ENCODE results near the gene TBC1D4.
"Not testable (repeated sequence)": the region's sequence is repeated elsewhere in the genome, so short reads cannot be mapped to it uniquely, and the experiment has no call there.

Gene TBC1D4

GRCh38 chr13:75285310-75285709 lies 196.7 kb downstream of the TBC1D4 start:
- no peak for DNase-seq (ENCODE audit: low read depth in 2 of 2)

- no peak for DNase-seq (ENCODE audit: low read depth in 2 of 2)
Measured at GRCh38 chr13:75279834-75280369, 202.1 kb downstream of the TBC1D4 start.

GRCh38 chr13:75273695-75274094 lies 208.3 kb downstream of the TBC1D4 start:
- not testable (repeated sequence) for DNase-seq (ENCODE audit: low read depth in 2 of 2)

GRCh38 chr13:75271846-75272245 lies 210.1 kb downstream of the TBC1D4 start:
- no peak for DNase-seq (ENCODE audit: low read depth in 2 of 2)

GRCh38 chr13:75268481-75268880 lies 213.5 kb downstream of the TBC1D4 start:
- DNase-seq (ENCODE audit: low read depth in 2 of 2): not testable (repeated sequence)

GRCh38 chr13:75264611-75265010 lies 217.4 kb downstream of the TBC1D4 start:
- DNase-seq (ENCODE audit: low read depth in 2 of 2): no peak

- no peak for DNase-seq (ENCODE audit: low read depth in 2 of 2)
Measured at GRCh38 chr13:75263741-75264407, 218.1 kb downstream of the TBC1D4 start.

- DNase-seq (ENCODE audit: low read depth in 2 of 2): no peak
Measured at GRCh38 chr13:75258159-75258782, 223.7 kb downstream of the TBC1D4 start.

- no peak for DNase-seq (ENCODE audit: low read depth in 2 of 2)
Measured at GRCh38 chr13:75256922-75257321, 225.0 kb downstream of the TBC1D4 start.

- DNase-seq (ENCODE audit: low read depth in 2 of 2): no peak
Measured at GRCh38 chr13:75255653-75256052, 226.3 kb downstream of the TBC1D4 start.

GRCh38 chr13:75255147-75255546 lies 226.8 kb downstream of the TBC1D4 start:
- no peak for DNase-seq (ENCODE audit: low read depth in 2 of 2)

GRCh38 chr13:75251188-75251587 lies 230.8 kb downstream of the TBC1D4 start:
- no peak for DNase-seq (ENCODE audit: low read depth in 2 of 2)

- DNase-seq (ENCODE audit: low read depth in 2 of 2): no peak
Measured at GRCh38 chr13:75250526-75251178, 231.3 kb downstream of the TBC1D4 start.

GRCh38 chr13:75245578-75245977 lies 236.4 kb downstream of the TBC1D4 start:
- not testable (repeated sequence) for DNase-seq (ENCODE audit: low read depth in 2 of 2)

- not testable (repeated sequence) for DNase-seq (ENCODE audit: low read depth in 2 of 2)
Measured at GRCh38 chr13:75240240-75240639, 241.7 kb downstream of the TBC1D4 start.

- no peak for DNase-seq (ENCODE audit: low read depth in 2 of 2)
Measured at GRCh38 chr13:75236774-75237173, 245.2 kb downstream of the TBC1D4 start.
